Dedifferentiated amniotic fluid mesenchymal stem cell (primary cell): Measurements from ENCODE around the gene ZIC1.

Source experiments
- DNase-seq: peaks from one replicate; pipeline ENCODE4 v3.0.0-alpha.2; 2016; ENCODE audit errors: extremely low spot score

ZIC1 gene

GRCh38 chr3:147380387-147380951 lies 28.7 kb upstream of the ZIC1 start:
- DNase-seq: no peak

GRCh38 chr3:147380977-147381376 lies 28.2 kb upstream of the ZIC1 start:
- DNase-seq: no peak

- no peak for DNase-seq
Measured at GRCh38 chr3:147381596-147381995, 27.6 kb upstream of the ZIC1 start.

GRCh38 chr3:147383617-147384016 lies 25.5 kb upstream of the ZIC1 start:
- no peak for DNase-seq

- DNase-seq: no peak
Measured at GRCh38 chr3:147384210-147385058, 24.7 kb upstream of the ZIC1 start.

GRCh38 chr3:147385059-147386012 lies 23.8 kb upstream of the ZIC1 start:
- no peak for DNase-seq

GRCh38 chr3:147387291-147387884 lies 21.8 kb upstream of the ZIC1 start:
- no peak for DNase-seq

GRCh38 chr3:147387885-147388699 lies 21.1 kb upstream of the ZIC1 start:
- no peak for DNase-seq

GRCh38 chr3:147388700-147389580 lies 20.2 kb upstream of the ZIC1 start:
- DNase-seq: no peak

GRCh38 chr3:147389717-147390116 lies 19.4 kb upstream of the ZIC1 start:
- no peak for DNase-seq

- no peak for DNase-seq
Measured at GRCh38 chr3:147390589-147391569, 18.3 kb upstream of the ZIC1 start.

- no peak for DNase-seq
Measured at GRCh38 chr3:147391781-147392624, 17.2 kb upstream of the ZIC1 start.

- DNase-seq: no peak
Measured at GRCh38 chr3:147392625-147392946, 16.6 kb upstream of the ZIC1 start.

- DNase-seq: no peak
Measured at GRCh38 chr3:147393261-147393942, 15.8 kb upstream of the ZIC1 start.

- DNase-seq: no peak
Measured at GRCh38 chr3:147393943-147394883, 15.0 kb upstream of the ZIC1 start.

- no peak for DNase-seq
Measured at GRCh38 chr3:147394884-147395225, 14.3 kb upstream of the ZIC1 start.
